Transverse colon (tissue), 4 donors: ENCODE data around the gene TCAP. TPM values are rescaled to one million over a fixed set of nuclear protein-coding genes. Genes with fewer than 3 reads are reported as not detected.

Source experiments
- DNase-seq: peaks from one replicate; pipeline ENCODE4 v3.0.0-alpha.2; 2019
- H3K27ac ChIP-seq, 4 donors: fragments of 200-600 bp; sonication (generic); 2 replicates each; pipeline ENCODE4 v1.5.1; 2016 to 2018; ENCODE audit warnings: inconsistent platforms in 4 of 4
- H3K27me3 ChIP-seq: fragments of 200-600 bp; sonication (generic); 2 replicates; pipeline ENCODE4 v1.5.1; 2017; ENCODE audit warnings: inconsistent platforms
- H3K36me3 ChIP-seq, 4 donors: fragments of 200-600 bp; sonication (generic); 2 replicates each; pipeline ENCODE4 v1.5.1; 2017 to 2019; ENCODE audit warnings: inconsistent platforms in 4 of 4
- H3K4me1 ChIP-seq, 4 donors: fragments of 200-600 bp; sonication (generic); 2 replicates each; pipeline ENCODE4 v1.5.1; 2017 to 2020; ENCODE audit warnings: inconsistent platforms in 4 of 4
- H3K4me3 ChIP-seq, 4 donors: fragments of 200-600 bp; sonication (generic); 1 replicate in 1 of 4; 2 replicates in 3 of 4; pipeline versions ENCODE4 v1.5.1 to v1.6.1; 2017 to 2019; ENCODE audit warnings: inconsistent platforms in 4 of 4
- H3K9me3 ChIP-seq, 2 donors: fragments of 200-600 bp; sonication (generic); 2 replicates each; pipeline ENCODE4 v1.5.1; 2017 to 2019; ENCODE audit warnings: inconsistent platforms in 2 of 2
- EP300 ChIP-seq: sonication (generic); formaldehyde crosslinking; IDR thresholded peaks from one replicate; pipeline ENCODE4 v1.6.1; 2017; ENCODE audit warnings: antibody characterized with exemption, low read depth
- POLR2A ChIP-seq: fragments of 450-650 bp; IDR thresholded peaks from one replicate; pipeline ENCODE4 v1.6.1; 2016; ENCODE audit warnings: antibody characterized with exemption, mild to moderate bottlenecking, moderate library complexity
- POLR2AphosphoS5 ChIP-seq, 3 donors: sonication (generic); formaldehyde crosslinking; IDR thresholded peaks; one replicate each; pipeline ENCODE4 v1.6.1; 2016; ENCODE audit warnings: antibody characterized with exemption in 3 of 3
- WGBS, 2 donors: methylation state at CpG; one replicate each; pipeline ENCODE4 v1.1.5; 2018; ENCODE audit warnings: low coverage in 1 of 2; 5-methylcytosine and 5-hydroxymethylcytosine counted together
- in situ Hi-C, 4 donors: fragments of 200-750 bp; cut with MboI; loops; one replicate each; pipeline versions ENCODE4 v1.15.0 to v1.15.1; 2017; ENCODE audit warnings: low sequenced_read_pairs in 3 of 4, low pct_ligation_motif_present in 1 of 4, low pct_unique_long_range_greater_than_20kb in 1 of 4
- intact Hi-C: fragments of 100-400 bp; cut with DNase I; formaldehyde crosslinking; loops from one replicate; pipeline ENCODE4 v1.15.1; 2023; ENCODE audit warnings: low total_unique reads
- total RNA-seq, 4 donors: library from RNA; depleted of rRNA; stranded (reverse); fragments of >200 nt; gene quantifications; one replicate each; pipeline ENCODE4 v1.1.0, GENCODE V29; 2016
- TF ChIP-seq, protein P1 (sequence below), 5 experiments: fragments of 200-600 bp in 3 of 5; fragments of 450-650 bp in 2 of 5; sonication (generic) in 3 of 5; IDR thresholded peaks; 1 replicate in 2 of 5; 2 replicates in 3 of 5; pipeline ENCODE4 v1.5.1; 2016 to 2017; ENCODE audit warnings: antibody characterized with exemption in 5 of 5, inconsistent platforms in 3 of 5, mild to moderate bottlenecking in 2 of 5, moderate library complexity in 1 of 5

Gene TCAP
- total RNA-seq, 4 donors from 2014 or later, result 0.64 to 1.9 TPM; not detected in 2

- in situ Hi-C loops, result no loop called here
- intact Hi-C loops, result no loop called here
- DNase-seq, result peak; percentile 78
- peak overlapping the region in 1 of 4 donors; percentile 6 for H3K4me3 ChIP-seq
- H3K27ac ChIP-seq, result peak overlapping the region; percentile 83 to 92 (median 90)
- peaks cover 0 to 17% (median 3%) of the 10 kb centered on the region in 4 donors for H3K36me3 ChIP-seq
- TF ChIP-seq, protein P1, sequence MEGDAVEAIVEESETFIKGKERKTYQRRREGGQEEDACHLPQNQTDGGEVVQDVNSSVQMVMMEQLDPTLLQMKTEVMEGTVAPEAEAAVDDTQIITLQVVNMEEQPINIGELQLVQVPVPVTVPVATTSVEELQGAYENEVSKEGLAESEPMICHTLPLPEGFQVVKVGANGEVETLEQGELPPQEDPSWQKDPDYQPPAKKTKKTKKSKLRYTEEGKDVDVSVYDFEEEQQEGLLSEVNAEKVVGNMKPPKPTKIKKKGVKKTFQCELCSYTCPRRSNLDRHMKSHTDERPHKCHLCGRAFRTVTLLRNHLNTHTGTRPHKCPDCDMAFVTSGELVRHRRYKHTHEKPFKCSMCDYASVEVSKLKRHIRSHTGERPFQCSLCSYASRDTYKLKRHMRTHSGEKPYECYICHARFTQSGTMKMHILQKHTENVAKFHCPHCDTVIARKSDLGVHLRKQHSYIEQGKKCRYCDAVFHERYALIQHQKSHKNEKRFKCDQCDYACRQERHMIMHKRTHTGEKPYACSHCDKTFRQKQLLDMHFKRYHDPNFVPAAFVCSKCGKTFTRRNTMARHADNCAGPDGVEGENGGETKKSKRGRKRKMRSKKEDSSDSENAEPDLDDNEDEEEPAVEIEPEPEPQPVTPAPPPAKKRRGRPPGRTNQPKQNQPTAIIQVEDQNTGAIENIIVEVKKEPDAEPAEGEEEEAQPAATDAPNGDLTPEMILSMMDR (IDR thresholded peaks at IDR 0.05), result peak in 2 of 5 experiments; percentile 18 to 37
- TF ChIP-seq POLR2AphosphoS5 (IDR thresholded peaks at IDR 0.05), result peak in 2 of 3 donors; percentile 66 to 68
- peak; percentile 18 for TF ChIP-seq POLR2A
- TF ChIP-seq EP300, result no peak
- peaks cover 38 to 65% (median 64%) of the 10 kb centered on the region in 4 donors for H3K4me1 ChIP-seq
- WGBS, 2 donors, result 52% methylated on average over 8 of the region's 12 CpGs; no CpG with 5 or more reads in 1 of the 2 donors
- H3K9me3 ChIP-seq, result no peaks in the 10 kb centered on the region
- H3K27me3 ChIP-seq, result no peaks in the 10 kb centered on the region
These were observed 40.7 kb downstream of the TCAP start for GRCh38 chr17:39705786-39706348.

GRCh38 chr17:39706383-39706782, 41.2 kb downstream of the TCAP start:
- intact Hi-C loops (no loop called here), in situ Hi-C loops (no loop called here)
- H3K27me3 ChIP-seq, result no peaks in the 10 kb centered on the region
- TF ChIP-seq, protein P1 (IDR thresholded peaks at IDR 0.05), result no peak
- TF ChIP-seq POLR2AphosphoS5 (IDR thresholded peaks at IDR 0.05) (no peak), POLR2A (no peak), EP300 (no peak)
- H3K4me1 ChIP-seq, result peaks cover 38 to 64% (median 64%) of the 10 kb centered on the region in 4 donors
- H3K4me3 ChIP-seq, result peak overlapping the region in 1 of 4 donors; percentile 6
- no peaks in the 10 kb centered on the region for H3K9me3 ChIP-seq
- peaks cover 0 to 21% (median 3%) of the 10 kb centered on the region in 4 donors for H3K36me3 ChIP-seq
- 45% methylated on average over 7 of the region's 8 CpGs; no CpG with 5 or more reads in 1 of the 2 donors for WGBS, 2 donors
- H3K27ac ChIP-seq, result peak overlapping the region; percentile 83 to 92 (median 90)
- DNase-seq, result no peak

DNA sequence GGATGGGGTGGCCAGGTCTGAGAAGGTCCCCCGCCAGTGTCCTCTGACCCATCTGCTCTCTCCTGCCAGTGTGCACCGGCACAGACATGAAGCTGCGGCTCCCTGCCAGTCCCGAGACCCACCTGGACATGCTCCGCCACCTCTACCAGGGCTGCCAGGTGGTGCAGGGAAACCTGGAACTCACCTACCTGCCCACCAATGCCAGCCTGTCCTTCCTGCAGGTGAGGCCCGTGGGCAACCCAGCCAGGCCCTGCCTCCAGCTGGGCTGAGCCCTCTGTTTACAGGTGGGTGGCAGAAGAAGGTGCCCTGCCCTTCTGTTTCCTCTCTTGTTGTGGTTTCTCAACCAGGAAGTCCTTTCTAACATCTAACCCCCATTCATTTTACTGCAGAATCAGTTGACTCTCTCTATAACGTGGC, 41.8 kb downstream of the TCAP start:
- Histone ChIP-seq H3K36me3 (peaks cover 0 to 24% (median 3%) of the 10 kb centered on the region in 4 donors), H3K27me3 (no peaks in the 10 kb centered on the region), H3K4me3 (no peak overlapping the region), H3K27ac (peak overlapping the region; percentile 83 to 92 (median 90)), H3K4me1 (peaks cover 34 to 62% (median 60%) of the 10 kb centered on the region in 4 donors), H3K9me3 (no peaks in the 10 kb centered on the region)
- 60% methylated on average over 7 of the region's 7 CpGs; no CpG with 5 or more reads in 1 of the 2 donors for WGBS, 2 donors
- in situ Hi-C loops (no loop called here), intact Hi-C loops (no loop called here)
- TF ChIP-seq POLR2A (peak; percentile 50), POLR2AphosphoS5 (IDR thresholded peaks at IDR 0.05) (peak; percentile 28 to 62 (median 43)), EP300 (no peak)
- TF ChIP-seq, protein P1 (IDR thresholded peaks at IDR 0.05), result no peak
- DNase-seq, result peak; percentile 73

- no peak for DNase-seq
- no peak overlapping the region for H3K27ac ChIP-seq
- 67 to 84% methylated on average over 1 to 13 of the region's 14 CpGs for WGBS, 2 donors
- intact Hi-C loops (no loop called here), in situ Hi-C loops (no loop called here)
- no peak for TF ChIP-seq POLR2AphosphoS5 (IDR thresholded peaks at IDR 0.05)
- no peak for TF ChIP-seq EP300
- TF ChIP-seq, protein P1 (IDR thresholded peaks at IDR 0.05), result no peak
- no peak for TF ChIP-seq POLR2A
- H3K4me1 ChIP-seq, result peaks cover 15 to 39% (median 36%) of the 10 kb centered on the region in 4 donors
- no peaks in the 10 kb centered on the region for H3K27me3 ChIP-seq
- peaks cover 0 to 30% (median 7%) of the 10 kb centered on the region in 4 donors for H3K36me3 ChIP-seq
- H3K4me3 ChIP-seq, result no peak overlapping the region
- no peaks in the 10 kb centered on the region for H3K9me3 ChIP-seq
These were observed 44.3 kb downstream of the TCAP start for GRCh38 chr17:39709319-39709997.
